Germinal center (tissue), 1 donor: ENCODE results near the gene KIF2C.
"Not testable (repeated sequence)": the region's sequence is repeated elsewhere in the genome, so short reads cannot be mapped to it uniquely, and the experiment has no call there.

Experiments
- DNase-seq: peaks from one replicate; pipeline ENCODE4 v3.0.0; 2012; ENCODE audit warnings: mixed read lengths, low spot score

The KIF2C gene

GRCh38 chr1:44719318-44719717 lies 20.3 kb upstream of the KIF2C start:
- no peak for DNase-seq

- DNase-seq: no peak
These were observed 19.4 kb upstream of the KIF2C start for GRCh38 chr1:44720281-44720680.

GRCh38 chr1:44721485-44722361 lies 17.9 kb upstream of the KIF2C start:
- DNase-seq: peak; percentile 79

GRCh38 chr1:44723064-44723463 lies 16.6 kb upstream of the KIF2C start:
- DNase-seq: peak; percentile 33

- DNase-seq: peak; percentile 83
These were observed 15.9 kb upstream of the KIF2C start for GRCh38 chr1:44723496-44724295.

GRCh38 chr1:44724296-44724954 lies 15.2 kb upstream of the KIF2C start:
- DNase-seq: no peak

GRCh38 chr1:44724955-44725698 lies 14.5 kb upstream of the KIF2C start:
- DNase-seq: no peak

GRCh38 chr1:44730741-44731512 lies 8.7 kb upstream of the KIF2C start, which contains the start of gene RNU5D-1:
Gene RNU5D-1, minus strand, starts transcription at chr1:44731170.
- peak; percentile 88 for DNase-seq

- no peak for DNase-seq
These were observed 6.3 kb upstream of the KIF2C start for GRCh38 chr1:44733365-44733764.

GRCh38 chr1:44733784-44734183 lies 5.9 kb upstream of the KIF2C start:
- no peak for DNase-seq

- DNase-seq: no peak
These were observed 3.6 kb upstream of the KIF2C start for GRCh38 chr1:44735992-44736391.

GRCh38 chr1:44738953-44739306 lies 707 bp upstream of the KIF2C start:
- DNase-seq: not testable (repeated sequence)

- no peak for DNase-seq
These were observed 561 bp downstream of the KIF2C start for GRCh38 chr1:44740179-44740617.

GRCh38 chr1:44743211-44743610 lies 3.6 kb downstream of the KIF2C start:
- DNase-seq: no peak

- no peak for DNase-seq
These were observed 8.2 kb downstream of the KIF2C start for GRCh38 chr1:44747878-44748277.

- no peak for DNase-seq
These were observed 17.8 kb downstream of the KIF2C start for GRCh38 chr1:44757420-44757819.

- no peak for DNase-seq
These were observed 19.4 kb downstream of the KIF2C start for GRCh38 chr1:44759077-44759476.

- no peak for DNase-seq
These were observed 21.2 kb downstream of the KIF2C start for GRCh38 chr1:44760876-44761275.

GRCh38 chr1:44766421-44766820 lies 26.8 kb downstream of the KIF2C start:
- not testable (repeated sequence) for DNase-seq

GRCh38 chr1:44775078-44775929 lies 35.7 kb downstream of the KIF2C start, which contains the start of gene RPS8:
Gene RPS8, plus strand, starts transcription at chr1:44775540. Its CDS starts 57 bp downstream, at chr1:44775597.
- DNase-seq: peak; percentile 80
